Keratinocyte (primary cell): ENCODE data around the gene ZNF100. TPM values are rescaled to one million over a fixed set of nuclear protein-coding genes. Genes with fewer than 3 reads are reported as not detected.
"Not testable (repeated sequence)": the region's sequence is repeated elsewhere in the genome, so short reads cannot be mapped to it uniquely, and the experiment has no call there.

ENCODE experiments used
- DNase-seq: peaks from one replicate; pipeline ENCODE4 v3.0.0-alpha.2; 2011; ENCODE audit warnings: low read depth, missing footprints, low spot score
- FAIRE-seq: peaks from 2 replicates; lab custom pipeline; 2011; peaks lifted over from hg19 to GRCh38; lab: Jason Lieb, UNC
- H2AFZ ChIP-seq: 2 replicates; pipeline ENCODE4 v1.6.0; 2012; ENCODE audit warnings: low read length, control low read depth, inconsistent platforms; ENCODE audit not compliant: control insufficient read depth
- H3K27ac ChIP-seq: 2 replicates; pipeline ENCODE4 v1.5.1; 2011; ENCODE audit warnings: low read length; ENCODE audit not compliant: control insufficient read depth, insufficient read depth
- H3K27me3 ChIP-seq: 3 replicates; pipeline ENCODE4 v1.6.0; 2011; ENCODE audit warnings: low read length; ENCODE audit not compliant: control insufficient read depth, insufficient read depth; ENCODE audit errors: extremely low read depth
- H3K36me3 ChIP-seq, 2 experiments: 2 replicates in 1 of 2; 3 replicates in 1 of 2; pipeline ENCODE4 v1.5.1; 2011; ENCODE audit warnings: low read length in 2 of 2, mild to moderate bottlenecking in 1 of 2; ENCODE audit not compliant: control insufficient read depth in 2 of 2, insufficient read depth in 2 of 2; ENCODE audit errors: extremely low read depth in 1 of 2
- H3K4me1 ChIP-seq: 3 replicates; pipeline ENCODE4 v1.5.1; 2011; ENCODE audit warnings: low read length; ENCODE audit not compliant: control insufficient read depth, insufficient read depth; ENCODE audit errors: extremely low read depth
- H3K4me2 ChIP-seq: 3 replicates; pipeline ENCODE4 v1.6.0; 2011; ENCODE audit warnings: low read depth, low read length; ENCODE audit not compliant: control insufficient read depth, insufficient read depth; ENCODE audit errors: extremely low read depth
- H3K4me3 ChIP-seq, 3 experiments: fragments of 200-600 bp in 1 of 3; sonication (generic) in 1 of 3; 2 replicates in 2 of 3; 3 replicates in 1 of 3; pipeline ENCODE4 v1.5.1; 2011 to 2016; ENCODE audit warnings: low read length in 3 of 3, mild to moderate bottlenecking in 3 of 3, control low read depth in 2 of 3, inconsistent platforms in 1 of 3, low read depth in 1 of 3, mixed read lengths in 1 of 3, mixed run types in 1 of 3, moderate library complexity in 1 of 3; ENCODE audit not compliant: control insufficient read depth in 2 of 3, insufficient read depth in 2 of 3; ENCODE audit errors: extremely low read depth in 1 of 3
- H3K79me2 ChIP-seq: 2 replicates; pipeline ENCODE4 v1.6.0; 2012; ENCODE audit warnings: low read length; ENCODE audit not compliant: control insufficient read depth, insufficient read depth
- H3K9ac ChIP-seq: 3 replicates; pipeline ENCODE4 v1.6.0; 2011; ENCODE audit warnings: low read length; ENCODE audit not compliant: control insufficient read depth, insufficient read depth; ENCODE audit errors: extremely low read depth
- H3K9me1 ChIP-seq: 3 replicates; pipeline ENCODE4 v1.6.0; 2011; ENCODE audit warnings: low read length; ENCODE audit not compliant: control insufficient read depth, insufficient read depth; ENCODE audit errors: extremely low read depth
- H3K9me3 ChIP-seq: 2 replicates; pipeline ENCODE4 v1.5.1; 2012; ENCODE audit warnings: low read depth, low read length; ENCODE audit not compliant: control insufficient read depth
- H4K20me1 ChIP-seq: 3 replicates; pipeline ENCODE4 v1.6.0; 2011; ENCODE audit warnings: low read length; ENCODE audit not compliant: control insufficient read depth, insufficient read depth; ENCODE audit errors: extremely low read depth
- EZH2 ChIP-seq: IDR thresholded peaks from one replicate; pipeline ENCODE4 v1.6.1; 2012; ENCODE audit warnings: inconsistent platforms, mild to moderate bottlenecking, low read length, moderate library complexity
- dilution Hi-C: fragments of 300-500 bp; cut with MboI; formaldehyde crosslinking; loops from one replicate; pipeline ENCODE4 v1.7.0; 2020; ENCODE audit warnings: low sequenced_read_pairs; ENCODE audit not compliant: extremely low pct_ligation_motif_present
- polyA plus RNA-seq, 5 experiments: library from polyadenylated mRNA; depleted of rRNA in 3 of 5; stranded (reverse) in 3 of 5; stranded (forward) in 1 of 5; unstranded in 1 of 5; fragments of >200 nt; gene quantifications; 1 replicate in 1 of 5; 2 replicates in 3 of 5; 3 replicates in 1 of 5; pipeline versions ENCODE4 v1.2.1 to v1.2.3, GENCODE V29; 2011 to 2012; ENCODE audit warnings: missing spikeins in 2 of 5, low read depth in 1 of 5, low replicate concordance in 1 of 5
- TF ChIP-seq, protein P1 (sequence below), 3 experiments: IDR thresholded peaks in 1 of 3; conservative IDR thresholded peaks in 1 of 3; optimal IDR thresholded peaks in 1 of 3; 2 replicates in 2 of 3; 3 replicates in 1 of 3; pipeline versions ENCODE3 to v1.5.1; 2011; ENCODE audit warnings: low read length in 3 of 3, mild to moderate bottlenecking in 3 of 3, moderate library complexity in 2 of 3, control low read depth in 1 of 3, inconsistent platforms in 1 of 3; ENCODE audit not compliant: insufficient read depth in 2 of 3; ENCODE audit errors: extremely low read depth in 1 of 3

Gene ZNF100
- polyA plus RNA-seq, 1 donor (not counting 4 experiments of a cell fraction or from before 2014, with no cell fraction given), result 4.7 TPM

DNA sequence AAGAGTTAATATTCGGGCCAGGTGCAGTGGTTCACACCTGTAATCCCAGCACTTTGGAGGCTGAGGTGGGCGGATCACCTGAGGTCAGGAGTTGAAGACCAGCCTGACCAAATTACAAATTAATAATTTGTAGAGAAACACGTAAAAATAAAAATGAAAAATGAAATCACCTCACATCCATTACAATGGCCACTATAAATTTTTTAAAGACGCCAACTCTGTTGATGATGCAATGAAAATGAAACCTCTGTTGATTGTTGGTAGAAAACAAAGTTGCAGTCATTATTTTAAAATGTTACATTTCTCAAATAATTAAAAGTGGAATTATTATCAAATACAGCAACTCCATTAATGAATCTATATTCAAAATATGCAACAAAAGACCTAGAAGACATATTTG, 26.8 kb downstream of the ZNF100 start:
- no peaks in the 10 kb centered on the region for H3K27me3 ChIP-seq
- H3K9me1 ChIP-seq, result no peaks in the 10 kb centered on the region
- dilution Hi-C loops, result no loop called here
- no peaks in the 10 kb centered on the region for H4K20me1 ChIP-seq
- H3K36me3 ChIP-seq, result no peaks in the 10 kb centered on the region
- no peak for DNase-seq
- no peaks in the 10 kb centered on the region for H3K4me1 ChIP-seq
- no peak overlapping the region for H3K4me2 ChIP-seq
- no peaks in the 10 kb centered on the region for H3K79me2 ChIP-seq
- no peak for FAIRE-seq
- H3K4me3 ChIP-seq, result no peak overlapping the region
- TF ChIP-seq, protein P1, sequence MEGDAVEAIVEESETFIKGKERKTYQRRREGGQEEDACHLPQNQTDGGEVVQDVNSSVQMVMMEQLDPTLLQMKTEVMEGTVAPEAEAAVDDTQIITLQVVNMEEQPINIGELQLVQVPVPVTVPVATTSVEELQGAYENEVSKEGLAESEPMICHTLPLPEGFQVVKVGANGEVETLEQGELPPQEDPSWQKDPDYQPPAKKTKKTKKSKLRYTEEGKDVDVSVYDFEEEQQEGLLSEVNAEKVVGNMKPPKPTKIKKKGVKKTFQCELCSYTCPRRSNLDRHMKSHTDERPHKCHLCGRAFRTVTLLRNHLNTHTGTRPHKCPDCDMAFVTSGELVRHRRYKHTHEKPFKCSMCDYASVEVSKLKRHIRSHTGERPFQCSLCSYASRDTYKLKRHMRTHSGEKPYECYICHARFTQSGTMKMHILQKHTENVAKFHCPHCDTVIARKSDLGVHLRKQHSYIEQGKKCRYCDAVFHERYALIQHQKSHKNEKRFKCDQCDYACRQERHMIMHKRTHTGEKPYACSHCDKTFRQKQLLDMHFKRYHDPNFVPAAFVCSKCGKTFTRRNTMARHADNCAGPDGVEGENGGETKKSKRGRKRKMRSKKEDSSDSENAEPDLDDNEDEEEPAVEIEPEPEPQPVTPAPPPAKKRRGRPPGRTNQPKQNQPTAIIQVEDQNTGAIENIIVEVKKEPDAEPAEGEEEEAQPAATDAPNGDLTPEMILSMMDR (optimal IDR thresholded peaks at IDR 0.05 in 1 of 3, IDR thresholded peaks at IDR 0.05 in 1 of 3, conservative IDR thresholded peaks at IDR 0.05 in 1 of 3; ENCODE audit: extremely low read depth in 1 of 3, insufficient read depth in 2 of 3, low read length in 3 of 3), result no peak
- no peak for TF ChIP-seq EZH2
- H3K27ac ChIP-seq, result no peak overlapping the region
- no peak overlapping the region for H2AFZ ChIP-seq
- H3K9me3 ChIP-seq, result no peaks in the 10 kb centered on the region
- no peak overlapping the region for H3K9ac ChIP-seq

DNA sequence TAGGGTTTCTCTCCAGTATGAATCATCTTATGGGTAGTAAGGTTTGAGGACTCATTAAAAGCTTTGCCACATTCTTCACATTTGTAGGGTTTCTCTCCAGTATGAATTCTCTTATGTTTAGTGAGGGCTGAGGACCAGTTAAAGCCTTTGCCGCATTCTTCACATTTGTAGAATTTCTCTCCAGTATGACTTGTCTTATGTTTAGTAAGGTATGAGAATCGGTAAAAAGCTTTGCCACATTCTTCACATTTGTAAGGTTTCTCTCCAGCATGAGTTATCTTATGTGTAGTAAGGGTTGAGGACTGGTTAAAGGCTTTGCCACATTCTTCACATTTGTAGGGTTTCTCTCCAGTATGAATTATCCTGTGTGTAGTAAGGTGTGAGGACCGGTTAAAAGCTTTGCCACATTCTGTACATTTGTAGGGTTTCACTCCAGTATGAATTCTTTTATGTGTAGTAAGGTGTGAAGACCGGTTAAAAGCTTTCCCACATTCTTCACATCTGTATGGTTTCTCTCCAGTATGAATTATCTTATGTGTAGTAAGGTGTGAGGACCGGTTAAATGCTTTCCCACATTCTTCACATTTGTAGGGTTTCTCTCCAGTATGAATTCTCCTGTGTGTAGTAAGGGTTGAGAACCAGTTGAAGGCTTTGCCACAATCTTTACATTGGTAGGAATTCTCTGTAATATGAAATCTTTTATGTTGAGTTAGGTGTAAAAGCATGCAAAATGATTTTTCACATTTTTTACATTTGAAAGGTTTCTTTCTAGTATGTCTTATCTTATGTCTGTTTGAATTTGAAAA, 40.2 kb downstream of the ZNF100 start:
- H3K4me1 ChIP-seq, FAIRE-seq, H3K9ac ChIP-seq, H3K9me1 ChIP-seq, H3K36me3 ChIP-seq, H2AFZ ChIP-seq, DNase-seq, H3K27ac ChIP-seq, H3K79me2 ChIP-seq, H3K4me3 ChIP-seq, H3K4me2 ChIP-seq, H3K27me3 ChIP-seq, dilution Hi-C loops, H4K20me1 ChIP-seq: not testable (repeated sequence)
- peaks cover 12% of the 10 kb centered on the region for H3K9me3 ChIP-seq

DNA sequence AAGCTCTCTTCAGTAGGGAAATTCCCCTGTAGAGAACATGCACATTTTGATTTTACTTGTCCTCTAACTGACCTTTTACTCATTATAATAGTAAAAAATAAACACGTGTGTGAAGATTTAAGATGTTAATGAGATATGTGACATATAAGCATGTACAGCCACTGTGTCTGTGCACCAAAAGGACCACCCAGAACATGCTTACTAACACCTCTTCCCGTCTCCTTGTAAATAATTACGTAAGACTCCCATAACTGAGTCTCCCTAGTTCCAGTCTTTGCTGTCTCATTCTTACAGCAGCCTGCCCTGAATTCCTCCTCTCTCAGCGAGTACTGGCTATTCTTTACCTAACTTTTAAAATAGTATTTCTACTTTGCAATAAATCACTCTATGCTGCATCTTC, 53.6 kb downstream of the ZNF100 start:
- Histone ChIP-seq H3K36me3 (no peaks in the 10 kb centered on the region), H3K27ac (no peak overlapping the region), H3K79me2 (no peaks in the 10 kb centered on the region), H3K4me2 (no peak overlapping the region), H4K20me1 (no peaks in the 10 kb centered on the region), H3K4me3 (no peak overlapping the region), H3K9me3 (peaks cover 4% of the 10 kb centered on the region), H3K27me3 (no peaks in the 10 kb centered on the region), H3K4me1 (no peaks in the 10 kb centered on the region), H3K9ac (no peak overlapping the region), H3K9me1 (no peaks in the 10 kb centered on the region), H2AFZ (no peak overlapping the region)
- DNase-seq, result no peak
- TF ChIP-seq, protein P1 (optimal IDR thresholded peaks at IDR 0.05 in 1 of 3, IDR thresholded peaks at IDR 0.05 in 1 of 3, conservative IDR thresholded peaks at IDR 0.05 in 1 of 3; ENCODE audit: extremely low read depth in 1 of 3, insufficient read depth in 2 of 3, low read length in 3 of 3), result no peak
- TF ChIP-seq EZH2, result no peak
- no peak for FAIRE-seq
- dilution Hi-C loops, result no loop called here
